GM12801 (cell line): ENCODE data around the gene CLN3.

Source experiments
- TF ChIP-seq, protein P1 (sequence below): IDR thresholded peaks from one replicate; pipeline ENCODE4 v1.5.1; 2011; ENCODE audit warnings: control low read depth; ENCODE audit not compliant: insufficient read length; ENCODE audit errors: extremely low read depth

CLN3 gene

DNA sequence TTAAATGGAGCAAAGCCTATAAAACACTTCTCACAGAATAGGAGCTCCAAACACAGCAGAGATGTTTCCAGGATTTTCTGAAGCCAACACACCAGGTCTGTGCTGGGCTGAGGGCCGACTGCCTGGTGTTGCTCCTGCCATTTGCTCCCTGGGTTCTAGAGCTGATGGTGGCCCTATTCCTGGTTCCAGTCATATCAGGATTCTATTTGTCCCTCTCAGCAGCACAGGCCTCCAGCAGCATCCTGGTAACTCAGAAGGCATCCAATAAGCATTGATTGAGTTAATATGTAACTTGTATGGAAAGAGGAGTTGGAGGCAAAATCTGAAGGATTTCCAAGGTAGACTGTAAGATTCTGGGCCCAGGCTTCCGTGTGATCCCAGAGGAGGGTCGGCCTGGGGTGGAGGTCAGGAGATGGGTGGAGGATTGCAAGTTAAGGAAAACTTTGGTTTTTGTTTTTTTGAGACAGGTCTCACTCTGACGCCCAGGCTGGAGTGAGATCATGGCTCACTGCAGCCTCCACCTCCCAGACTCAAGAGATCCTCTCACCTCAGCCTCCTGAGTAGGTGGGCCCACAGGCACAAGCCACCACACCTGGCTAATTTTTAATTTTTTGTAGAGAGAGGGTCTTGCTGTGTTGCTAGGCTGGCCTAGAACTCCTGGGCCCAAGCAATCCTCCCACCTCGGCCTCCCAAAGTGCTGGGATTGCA is 41.2 kb upstream of the CLN3 start:
- TF ChIP-seq, protein P1, sequence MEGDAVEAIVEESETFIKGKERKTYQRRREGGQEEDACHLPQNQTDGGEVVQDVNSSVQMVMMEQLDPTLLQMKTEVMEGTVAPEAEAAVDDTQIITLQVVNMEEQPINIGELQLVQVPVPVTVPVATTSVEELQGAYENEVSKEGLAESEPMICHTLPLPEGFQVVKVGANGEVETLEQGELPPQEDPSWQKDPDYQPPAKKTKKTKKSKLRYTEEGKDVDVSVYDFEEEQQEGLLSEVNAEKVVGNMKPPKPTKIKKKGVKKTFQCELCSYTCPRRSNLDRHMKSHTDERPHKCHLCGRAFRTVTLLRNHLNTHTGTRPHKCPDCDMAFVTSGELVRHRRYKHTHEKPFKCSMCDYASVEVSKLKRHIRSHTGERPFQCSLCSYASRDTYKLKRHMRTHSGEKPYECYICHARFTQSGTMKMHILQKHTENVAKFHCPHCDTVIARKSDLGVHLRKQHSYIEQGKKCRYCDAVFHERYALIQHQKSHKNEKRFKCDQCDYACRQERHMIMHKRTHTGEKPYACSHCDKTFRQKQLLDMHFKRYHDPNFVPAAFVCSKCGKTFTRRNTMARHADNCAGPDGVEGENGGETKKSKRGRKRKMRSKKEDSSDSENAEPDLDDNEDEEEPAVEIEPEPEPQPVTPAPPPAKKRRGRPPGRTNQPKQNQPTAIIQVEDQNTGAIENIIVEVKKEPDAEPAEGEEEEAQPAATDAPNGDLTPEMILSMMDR, result no peak

DNA sequence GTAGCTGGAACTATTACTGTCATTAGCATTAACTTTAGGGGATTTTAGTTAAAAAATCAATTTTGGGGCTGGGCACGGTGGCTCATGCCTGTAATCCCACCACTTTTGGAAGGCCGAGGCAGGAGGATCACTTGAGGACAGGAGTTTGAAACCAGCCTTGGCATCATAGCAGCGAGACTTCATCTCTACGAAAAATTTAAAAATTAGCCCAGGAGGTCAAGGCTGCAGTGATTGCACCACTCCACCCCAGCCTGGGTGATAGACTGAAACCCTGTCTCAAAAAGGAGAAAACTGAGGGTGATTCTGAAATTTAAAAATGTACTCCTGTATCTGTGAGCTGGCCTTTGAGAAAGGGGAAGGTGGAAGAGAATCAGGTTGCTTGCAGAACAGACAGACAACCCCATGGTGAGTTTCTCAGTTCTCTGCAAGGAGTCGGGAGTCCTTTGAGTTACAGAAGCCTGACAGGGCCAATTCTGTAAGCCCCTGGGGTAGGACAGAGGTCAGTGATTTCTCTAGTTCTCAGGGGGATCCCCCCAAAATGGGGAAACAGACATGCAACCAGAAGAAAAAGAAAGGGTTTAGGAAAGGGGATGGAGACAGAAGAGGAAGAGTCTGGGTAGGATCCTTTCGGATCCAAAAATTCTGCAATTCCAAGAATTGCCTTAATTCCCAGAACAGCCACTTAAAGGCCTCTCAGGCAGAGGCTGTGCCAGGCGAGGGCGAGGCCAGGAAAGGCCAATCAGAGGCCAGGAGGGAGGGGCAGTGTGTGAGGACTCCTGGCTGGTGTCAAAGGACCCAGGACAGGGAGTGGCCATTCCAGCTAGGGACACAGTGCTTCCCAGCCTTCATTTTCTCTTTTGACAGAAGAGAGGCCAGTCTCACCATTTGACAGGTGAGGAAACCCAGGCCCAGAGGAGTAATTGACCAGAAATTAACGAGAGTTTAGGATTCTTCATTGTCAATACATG is 40.2 kb upstream of the CLN3 start:
- TF ChIP-seq, protein P1, result no peak

DNA sequence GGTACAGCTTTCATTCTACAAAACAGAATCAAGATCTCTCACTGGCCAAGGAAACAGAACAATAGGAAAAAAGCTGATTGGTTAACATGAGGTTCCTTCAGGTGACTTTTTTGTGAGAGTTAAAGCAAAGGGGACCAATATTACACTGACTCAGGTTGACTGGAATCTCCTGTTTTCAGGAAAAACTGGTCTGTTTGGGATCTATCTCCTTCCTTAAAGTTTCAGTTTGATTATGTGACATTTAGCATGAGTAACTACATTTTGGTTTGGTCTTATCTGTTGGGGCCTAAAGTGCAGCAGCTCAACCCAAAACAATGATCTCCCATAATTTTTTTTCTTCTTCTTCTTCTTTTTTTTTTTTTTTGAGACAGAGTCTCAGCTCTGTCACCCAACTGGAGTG is 37.2 kb upstream of the CLN3 start:
- TF ChIP-seq, protein P1, result no peak

GRCh38 chr16:28528463-28528867 is 36.6 kb upstream of the CLN3 start:
- TF ChIP-seq, protein P1, result no peak

GRCh38 chr16:28527985-28528384 is 36.1 kb upstream of the CLN3 start:
- TF ChIP-seq, protein P1, result no peak

GRCh38 chr16:28526201-28527099 is 34.6 kb upstream of the CLN3 start:
- TF ChIP-seq, protein P1, result no peak
